GM19438 (cell line): Measurements from ENCODE around the gene TDO2.
A peak's percentile ranks its signal among the peaks of the same experiment; 100 is the strongest.
"Not testable (repeated sequence)": the region's sequence is repeated elsewhere in the genome, so short reads cannot be mapped to it uniquely, and the experiment has no call there.

Experiments used
- ATAC-seq: cut with Tn5 transposase; IDR thresholded peaks from one replicate; pipeline ENCODE4 v1.9.1; 2021; ENCODE audit warnings: low read depth; ENCODE audit not compliant: unreplicated experiment

TDO2 gene

GRCh38 chr4:155903453-155903852 is at the start of gene TDO2:
Gene TDO2, plus strand, starts transcription at chr4:155903696. Its CDS starts 63 bp downstream, at chr4:155903759.
- ATAC-seq = no peak

- ATAC-seq = no peak
Observed at GRCh38 chr4:155854582-155855226, 48.8 kb upstream of the TDO2 start.

GRCh38 chr4:155855897-155856296 is 47.6 kb upstream of the TDO2 start:
- no peak for ATAC-seq

GRCh38 chr4:155866177-155866576 is 37.3 kb upstream of the TDO2 start, which contains the start of gene ASIC5:
Gene ASIC5, minus strand, starts transcription at chr4:155866277. Its CDS starts 51 bp downstream, at chr4:155866226.
- ATAC-seq = no peak

GRCh38 chr4:155875878-155876277 is 27.6 kb upstream of the TDO2 start:
- ATAC-seq = no peak

- ATAC-seq = no peak
Observed at GRCh38 chr4:155877971-155878370, 25.5 kb upstream of the TDO2 start.

- no peak for ATAC-seq
Observed at GRCh38 chr4:155878611-155879010, 24.9 kb upstream of the TDO2 start.

- ATAC-seq = no peak
Observed at GRCh38 chr4:155879767-155880166, 23.7 kb upstream of the TDO2 start.

- ATAC-seq = peak; percentile 63
Observed at GRCh38 chr4:155881555-155881954, 21.9 kb upstream of the TDO2 start.

- ATAC-seq = no peak
Observed at GRCh38 chr4:155883895-155884294, 19.6 kb upstream of the TDO2 start.

GRCh38 chr4:155885666-155886065 is 17.8 kb upstream of the TDO2 start:
- no peak for ATAC-seq

- ATAC-seq = no peak
Observed at GRCh38 chr4:155887045-155887444, 16.5 kb upstream of the TDO2 start.

- no peak for ATAC-seq
Observed at GRCh38 chr4:155887847-155888570, 15.5 kb upstream of the TDO2 start.

- ATAC-seq = peak; percentile 98
Observed at GRCh38 chr4:155889031-155889793, 14.3 kb upstream of the TDO2 start.

GRCh38 chr4:155889946-155890345 is 13.6 kb upstream of the TDO2 start:
- no peak for ATAC-seq

- no peak for ATAC-seq
Observed at GRCh38 chr4:155891058-155891457, 12.4 kb upstream of the TDO2 start.

- not testable (repeated sequence) for ATAC-seq
Observed at GRCh38 chr4:155898371-155898770, 5.1 kb upstream of the TDO2 start.

GRCh38 chr4:155899891-155900290 is 3.6 kb upstream of the TDO2 start:
- ATAC-seq = no peak

- no peak for ATAC-seq
Observed at GRCh38 chr4:155900381-155900780, 3.1 kb upstream of the TDO2 start.

- no peak for ATAC-seq
Observed at GRCh38 chr4:155901013-155901412, 2.5 kb upstream of the TDO2 start.

- no peak for ATAC-seq
Observed at GRCh38 chr4:155904331-155904730, 835 bp downstream of the TDO2 start.
